Measurements from ENCODE around the gene ENOX1. TPM values are rescaled to one million over a fixed set of nuclear protein-coding genes. Genes with fewer than 3 reads are reported as not detected.

The ENOX1 gene
- total RNA-seq, 2 donors from 2014 or later, result 1.3 to 2.4 TPM

DNA sequence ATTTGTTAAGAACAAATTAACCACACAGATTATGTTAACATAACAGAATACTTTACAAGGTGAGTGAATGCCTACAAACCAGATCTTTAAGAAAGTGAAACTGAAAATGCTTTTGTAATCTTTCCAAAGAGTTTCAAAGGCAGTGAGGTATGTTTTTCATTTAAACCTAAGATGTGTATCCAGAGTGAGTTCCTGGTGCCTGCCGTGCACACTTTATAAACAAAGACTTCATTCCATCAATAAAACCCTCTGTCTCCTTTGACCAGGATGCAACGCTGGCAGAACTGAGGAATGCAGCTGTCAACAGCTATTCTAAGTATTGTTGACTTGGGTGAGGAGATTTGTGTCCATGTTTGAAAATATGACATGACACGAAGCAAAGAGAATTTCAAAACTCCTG is 418.8 kb downstream of the ENOX1 start:
- no peaks in the 10 kb centered on the region for H3K36me3 ChIP-seq
- no peaks in the 10 kb centered on the region for H3K27me3 ChIP-seq
- no peak overlapping the region for H3K4me3 ChIP-seq
- no peak for DNase-seq (ENCODE audit: low spot score)
- H3K27ac ChIP-seq, result no peak overlapping the region
- TF ChIP-seq, protein P1, sequence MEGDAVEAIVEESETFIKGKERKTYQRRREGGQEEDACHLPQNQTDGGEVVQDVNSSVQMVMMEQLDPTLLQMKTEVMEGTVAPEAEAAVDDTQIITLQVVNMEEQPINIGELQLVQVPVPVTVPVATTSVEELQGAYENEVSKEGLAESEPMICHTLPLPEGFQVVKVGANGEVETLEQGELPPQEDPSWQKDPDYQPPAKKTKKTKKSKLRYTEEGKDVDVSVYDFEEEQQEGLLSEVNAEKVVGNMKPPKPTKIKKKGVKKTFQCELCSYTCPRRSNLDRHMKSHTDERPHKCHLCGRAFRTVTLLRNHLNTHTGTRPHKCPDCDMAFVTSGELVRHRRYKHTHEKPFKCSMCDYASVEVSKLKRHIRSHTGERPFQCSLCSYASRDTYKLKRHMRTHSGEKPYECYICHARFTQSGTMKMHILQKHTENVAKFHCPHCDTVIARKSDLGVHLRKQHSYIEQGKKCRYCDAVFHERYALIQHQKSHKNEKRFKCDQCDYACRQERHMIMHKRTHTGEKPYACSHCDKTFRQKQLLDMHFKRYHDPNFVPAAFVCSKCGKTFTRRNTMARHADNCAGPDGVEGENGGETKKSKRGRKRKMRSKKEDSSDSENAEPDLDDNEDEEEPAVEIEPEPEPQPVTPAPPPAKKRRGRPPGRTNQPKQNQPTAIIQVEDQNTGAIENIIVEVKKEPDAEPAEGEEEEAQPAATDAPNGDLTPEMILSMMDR (IDR thresholded peaks at IDR 0.05), result no peak
- H3K9me3 ChIP-seq, result no peaks in the 10 kb centered on the region
- H3K4me1 ChIP-seq, result peaks cover 0 to 11% of the 10 kb centered on the region in 2 donors

DNA sequence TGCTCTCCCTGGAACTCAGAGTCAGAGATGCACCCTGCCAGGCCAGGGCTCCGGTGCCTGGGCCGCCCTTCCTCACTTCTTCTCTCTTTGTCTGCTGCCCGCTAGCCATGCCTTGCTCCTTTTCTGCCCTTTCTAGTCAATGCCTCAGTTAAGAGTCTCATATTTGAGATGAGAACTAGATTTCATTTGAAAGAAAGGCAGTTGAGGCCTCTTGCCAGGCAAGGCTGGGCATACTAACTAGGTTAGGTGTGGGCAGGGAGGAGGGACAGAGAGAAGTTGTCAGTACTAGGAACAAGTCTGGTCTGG is 421.8 kb downstream of the ENOX1 start:
- H3K36me3 ChIP-seq, result no peaks in the 10 kb centered on the region
- no peak overlapping the region for H3K27ac ChIP-seq
- H3K4me1 ChIP-seq, result peaks cover 0 to 11% of the 10 kb centered on the region in 2 donors
- H3K27me3 ChIP-seq, result no peaks in the 10 kb centered on the region
- DNase-seq (ENCODE audit: low spot score), result no peak
- no peaks in the 10 kb centered on the region for H3K9me3 ChIP-seq
- no peak overlapping the region for H3K4me3 ChIP-seq
- TF ChIP-seq, protein P1 (IDR thresholded peaks at IDR 0.05), result no peak

DNA sequence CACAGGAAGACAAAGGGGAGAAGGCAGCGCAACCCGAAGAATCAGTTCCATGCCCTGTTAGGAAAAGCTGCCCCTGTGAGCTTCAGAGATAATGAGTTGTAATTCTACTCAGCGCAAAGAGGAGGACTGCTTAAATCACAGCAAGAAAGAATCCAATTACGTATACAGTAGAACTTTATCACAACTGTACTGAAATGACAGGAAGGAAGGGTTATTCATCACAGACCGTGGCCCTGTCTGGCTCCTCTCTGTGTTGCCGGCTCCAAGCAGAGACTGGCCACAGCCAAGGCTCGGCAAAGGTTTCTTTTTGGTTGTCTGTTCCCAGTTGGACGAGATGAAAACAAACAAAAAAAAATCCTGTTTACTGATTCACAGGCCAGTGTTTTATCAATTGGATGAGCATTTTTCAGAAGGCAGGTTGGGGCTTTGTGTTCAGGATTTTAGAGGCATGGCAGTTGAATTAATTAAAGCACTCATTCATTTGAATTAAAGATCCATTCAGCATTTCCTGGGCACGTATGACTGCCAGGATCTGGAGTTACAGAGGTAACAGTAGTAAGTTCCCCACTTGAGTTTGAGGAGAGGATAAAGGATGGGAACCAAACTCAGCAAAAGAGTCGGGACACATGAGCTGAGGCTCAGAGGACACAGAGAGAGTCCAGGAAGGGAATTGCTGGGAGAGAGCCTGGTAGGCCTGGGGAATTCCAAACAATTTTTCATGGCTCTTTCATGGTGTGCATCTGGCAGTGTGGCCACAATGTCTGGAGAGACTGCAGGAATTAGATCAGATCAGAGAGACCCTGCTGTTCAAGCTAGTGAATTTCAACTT is 422.3 kb downstream of the ENOX1 start:
- Histone ChIP-seq H3K27me3 (no peaks in the 10 kb centered on the region), H3K9me3 (no peaks in the 10 kb centered on the region), H3K27ac (peak overlapping the region in 1 of 2 donors; percentile 14), H3K4me1 (peaks cover 0 to 11% of the 10 kb centered on the region in 2 donors), H3K36me3 (no peaks in the 10 kb centered on the region), H3K4me3 (no peak overlapping the region)
- TF ChIP-seq, protein P1 (IDR thresholded peaks at IDR 0.05), result no peak
- no peak for DNase-seq (ENCODE audit: low spot score)

DNA sequence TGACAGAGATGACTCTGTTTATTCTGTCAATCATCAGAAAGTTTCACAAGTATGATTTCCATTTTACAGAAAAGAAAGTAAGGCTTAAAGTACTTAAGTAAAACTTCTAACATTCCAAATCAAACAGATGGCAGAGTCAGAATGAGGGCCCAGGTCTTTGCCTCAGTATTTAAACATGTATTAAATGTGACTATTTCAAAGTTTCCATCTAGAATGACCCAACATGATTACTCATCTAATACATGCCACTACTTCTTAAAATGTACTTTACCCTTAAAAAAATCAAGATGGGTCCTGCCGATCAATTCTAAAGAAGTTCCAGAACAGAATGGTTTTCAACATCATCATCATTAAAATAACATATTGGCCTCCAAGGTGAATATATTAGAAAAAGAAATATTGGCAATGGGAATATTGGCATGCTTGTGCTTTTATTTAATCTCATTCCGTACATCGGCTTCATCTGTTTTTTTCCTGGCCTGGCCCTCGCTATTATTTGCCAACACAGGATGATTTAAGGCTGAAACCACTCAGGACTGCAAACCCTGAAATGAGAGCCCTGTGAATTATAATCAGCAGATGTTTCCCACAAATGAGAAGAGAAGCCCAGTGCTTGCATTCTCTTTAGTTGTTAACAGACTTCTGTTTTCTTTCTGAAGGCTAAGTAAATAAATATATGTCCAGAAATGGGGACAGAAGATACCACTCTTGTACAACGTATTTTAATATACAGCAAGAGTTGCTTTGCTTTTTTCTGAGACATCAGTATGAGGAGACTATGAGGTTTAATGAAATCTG is 423.4 kb downstream of the ENOX1 start:
- peaks cover 0 to 8% of the 10 kb centered on the region in 2 donors for H3K4me1 ChIP-seq

DNA sequence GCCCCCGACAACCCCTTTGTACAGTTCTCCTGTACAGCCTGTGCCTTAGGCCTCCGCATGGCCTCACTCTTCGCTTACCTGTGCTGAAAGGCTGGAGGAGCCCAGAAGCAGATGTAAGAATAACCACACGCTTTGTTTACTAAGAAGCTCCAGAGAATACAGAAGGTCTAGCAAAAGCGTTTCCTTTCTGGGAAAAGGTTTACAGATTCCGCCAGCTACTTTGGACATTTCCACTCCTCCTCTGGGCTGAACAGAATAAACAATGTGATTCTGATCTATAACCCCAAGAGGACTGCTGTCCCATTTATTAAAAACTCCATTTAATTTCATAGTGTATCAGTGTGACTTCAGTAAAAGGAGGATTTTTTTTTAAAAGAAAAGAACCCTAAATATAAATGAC is 424.2 kb downstream of the ENOX1 start:
- Histone ChIP-seq H3K4me3 (no peak overlapping the region), H3K27ac (no peak overlapping the region), H3K36me3 (no peaks in the 10 kb centered on the region), H3K9me3 (no peaks in the 10 kb centered on the region), H3K27me3 (no peaks in the 10 kb centered on the region), H3K4me1 (peaks cover 0 to 7% of the 10 kb centered on the region in 2 donors)
- TF ChIP-seq, protein P1 (IDR thresholded peaks at IDR 0.05), result no peak
- DNase-seq (ENCODE audit: low spot score), result no peak

More for the DNA sequence above, 423.4 kb downstream of the ENOX1 start:
- Histone ChIP-seq H3K27ac (no peak overlapping the region), H3K9me3 (no peaks in the 10 kb centered on the region), H3K27me3 (no peaks in the 10 kb centered on the region), H3K36me3 (no peaks in the 10 kb centered on the region), H3K4me3 (no peak overlapping the region)
- no peak for DNase-seq (ENCODE audit: low spot score)
- TF ChIP-seq, protein P1 (IDR thresholded peaks at IDR 0.05), result no peak
